Thoracic aorta (tissue), 2 donors: Measurements from ENCODE around the gene ZDHHC14. TPM values are rescaled to one million over a fixed set of nuclear protein-coding genes. Genes with fewer than 3 reads are reported as not detected.
"Not testable (repeated sequence)": the region's sequence is repeated elsewhere in the genome, so short reads cannot be mapped to it uniquely, and the experiment has no call there.

Source experiments
- ATAC-seq: fragments of 150-250 bp; one replicate; pipeline ENCODE4 v1.8.0; 2017; ENCODE audit warnings: low read depth; ENCODE audit not compliant: insufficient number of reproducible peaks, low FRiP score
- DNase-seq: peaks from one replicate; pipeline ENCODE4 v3.0.0-alpha.2; 2020; ENCODE audit warnings: low spot score
- H3K27ac ChIP-seq, 2 donors: fragments of 200-600 bp; sonication (generic); 1 replicate in 1 of 2; 2 replicates in 1 of 2; pipeline ENCODE4 v1.5.1; 2016; ENCODE audit warnings: mild to moderate bottlenecking in 2 of 2, moderate library complexity in 2 of 2
- H3K27me3 ChIP-seq: fragments of 200-600 bp; sonication (generic); replicated peaks from 2 replicates; pipeline ENCODE4 v1.6.0; 2016; ENCODE audit warnings: mild to moderate bottlenecking; ENCODE audit not compliant: insufficient read depth
- H3K36me3 ChIP-seq: fragments of 200-600 bp; sonication (generic); one replicate; pipeline ENCODE4 v1.5.1; 2016
- H3K4me1 ChIP-seq, 2 donors: fragments of 200-600 bp; sonication (generic); 1 replicate in 1 of 2; 2 replicates in 1 of 2; pipeline versions ENCODE4 v1.5.1 to v1.6.0; 2016; ENCODE audit warnings: low read depth in 2 of 2, mild to moderate bottlenecking in 1 of 2; ENCODE audit not compliant: control insufficient read depth in 1 of 2
- H3K4me3 ChIP-seq: fragments of 200-600 bp; sonication (generic); 2 replicates; pipeline ENCODE4 v1.5.1; 2016; ENCODE audit warnings: mild to moderate bottlenecking
- H3K9me3 ChIP-seq: fragments of 200-600 bp; sonication (generic); 2 replicates; pipeline ENCODE4 v1.5.1; 2016
- total RNA-seq, 2 donors: library from RNA; depleted of rRNA; stranded (reverse); fragments of >200 nt; gene quantifications; one replicate each; pipeline versions ENCODE4 v1.1.0 to v1.2.3, GENCODE V29; 2016
- TF ChIP-seq, protein P1 (sequence below): fragments of 200-600 bp; sonication (generic); IDR thresholded peaks from one replicate; pipeline ENCODE4 v1.5.1; 2019; ENCODE audit warnings: antibody characterized with exemption

Gene ZDHHC14
- total RNA-seq, 2 donors from 2014 or later = 20.0 to 31.1 TPM

DNA sequence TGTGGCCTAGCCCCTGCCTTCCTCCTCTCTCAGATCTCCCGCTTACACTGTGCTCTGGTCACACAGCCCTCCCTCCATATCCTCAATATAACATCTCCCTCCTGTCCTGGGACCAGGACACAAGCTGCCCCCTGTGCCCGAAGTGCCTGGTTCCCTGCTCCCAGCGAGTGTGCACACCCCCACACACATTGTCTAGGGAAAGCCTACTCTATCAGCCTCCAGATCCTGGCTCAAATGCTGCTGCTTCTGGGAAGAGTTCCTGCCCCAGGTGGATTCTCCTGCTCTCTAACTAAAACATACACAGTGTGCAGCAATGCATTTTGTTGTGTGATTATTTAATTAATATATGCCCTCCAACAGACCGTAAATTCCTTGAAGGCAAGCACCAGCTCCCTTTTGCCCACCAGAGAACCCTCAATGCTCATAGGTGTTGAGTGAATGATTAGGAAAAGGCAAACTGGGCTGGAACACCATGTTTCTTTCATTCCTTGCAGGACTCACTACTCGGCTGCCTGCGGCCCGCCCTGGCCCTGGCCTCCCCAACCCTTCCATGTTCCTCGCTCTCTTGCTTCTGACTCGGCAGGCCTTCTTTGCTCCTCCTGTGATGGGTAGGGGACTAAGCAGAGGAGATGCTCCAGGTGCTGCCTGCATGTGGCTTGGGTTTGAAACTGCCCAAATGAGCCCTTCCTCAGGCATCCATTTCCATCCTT, 194.6 kb downstream of the ZDHHC14 start:
- Histone ChIP-seq H3K36me3 (no peaks in the 10 kb centered on the region), H3K4me3 (no peak overlapping the region), H3K9me3 (no peaks in the 10 kb centered on the region), H3K27ac (no peak overlapping the region), H3K27me3 (no peaks in the 10 kb centered on the region), H3K4me1 (peaks cover 4 to 12% of the 10 kb centered on the region in 2 donors)
- no peak for DNase-seq
- TF ChIP-seq, protein P1, sequence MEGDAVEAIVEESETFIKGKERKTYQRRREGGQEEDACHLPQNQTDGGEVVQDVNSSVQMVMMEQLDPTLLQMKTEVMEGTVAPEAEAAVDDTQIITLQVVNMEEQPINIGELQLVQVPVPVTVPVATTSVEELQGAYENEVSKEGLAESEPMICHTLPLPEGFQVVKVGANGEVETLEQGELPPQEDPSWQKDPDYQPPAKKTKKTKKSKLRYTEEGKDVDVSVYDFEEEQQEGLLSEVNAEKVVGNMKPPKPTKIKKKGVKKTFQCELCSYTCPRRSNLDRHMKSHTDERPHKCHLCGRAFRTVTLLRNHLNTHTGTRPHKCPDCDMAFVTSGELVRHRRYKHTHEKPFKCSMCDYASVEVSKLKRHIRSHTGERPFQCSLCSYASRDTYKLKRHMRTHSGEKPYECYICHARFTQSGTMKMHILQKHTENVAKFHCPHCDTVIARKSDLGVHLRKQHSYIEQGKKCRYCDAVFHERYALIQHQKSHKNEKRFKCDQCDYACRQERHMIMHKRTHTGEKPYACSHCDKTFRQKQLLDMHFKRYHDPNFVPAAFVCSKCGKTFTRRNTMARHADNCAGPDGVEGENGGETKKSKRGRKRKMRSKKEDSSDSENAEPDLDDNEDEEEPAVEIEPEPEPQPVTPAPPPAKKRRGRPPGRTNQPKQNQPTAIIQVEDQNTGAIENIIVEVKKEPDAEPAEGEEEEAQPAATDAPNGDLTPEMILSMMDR = no peak
- ATAC-seq = no peak

DNA sequence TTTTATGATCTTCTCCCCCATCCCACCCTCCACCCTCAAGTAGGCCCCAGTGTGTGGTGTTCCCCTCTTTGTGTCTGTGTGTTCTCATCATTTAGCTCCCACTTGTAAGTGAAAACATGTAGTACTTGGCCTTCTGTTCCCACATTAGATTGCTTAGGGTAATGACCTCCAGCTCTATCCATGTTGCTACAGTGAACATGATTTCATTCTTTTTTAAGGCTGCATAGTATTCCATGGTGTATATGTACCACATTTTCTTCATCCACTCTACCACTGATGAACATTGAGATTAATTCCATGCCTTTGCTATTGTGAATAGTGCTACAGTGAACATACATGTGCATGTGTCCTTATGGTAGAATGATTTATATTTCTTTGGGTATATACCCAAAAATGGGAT, 196.0 kb downstream of the ZDHHC14 start:
- peaks cover 4 to 12% of the 10 kb centered on the region in 2 donors for H3K4me1 ChIP-seq
- not testable (repeated sequence) for H3K36me3 ChIP-seq, ATAC-seq, H3K27me3 ChIP-seq, H3K9me3 ChIP-seq, H3K27ac ChIP-seq, DNase-seq, H3K4me3 ChIP-seq

DNA sequence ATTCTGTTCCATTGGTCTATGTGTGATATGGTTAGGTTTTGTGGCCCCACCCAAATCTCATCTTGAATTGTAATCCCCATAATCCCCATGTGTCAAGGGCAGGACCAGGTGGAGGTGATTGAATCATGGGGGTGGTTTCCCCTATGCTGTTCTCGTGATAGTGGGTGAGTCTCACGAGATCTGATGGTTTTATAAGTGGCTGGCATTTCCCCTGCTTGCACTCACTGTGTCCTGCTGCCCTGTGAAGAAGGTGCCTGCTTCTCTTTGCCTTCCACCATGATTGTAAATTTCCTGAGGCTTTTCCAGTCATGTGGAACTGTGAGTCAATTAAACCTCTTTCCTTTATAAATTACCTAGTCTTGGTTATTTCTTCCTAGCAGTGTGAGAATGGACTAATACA, 197.5 kb downstream of the ZDHHC14 start:
- not testable (repeated sequence) for ATAC-seq, H3K9me3 ChIP-seq, H3K36me3 ChIP-seq, H3K27ac ChIP-seq, H3K4me3 ChIP-seq, DNase-seq, H3K27me3 ChIP-seq
- peaks cover 4 to 12% of the 10 kb centered on the region in 2 donors for H3K4me1 ChIP-seq

DNA sequence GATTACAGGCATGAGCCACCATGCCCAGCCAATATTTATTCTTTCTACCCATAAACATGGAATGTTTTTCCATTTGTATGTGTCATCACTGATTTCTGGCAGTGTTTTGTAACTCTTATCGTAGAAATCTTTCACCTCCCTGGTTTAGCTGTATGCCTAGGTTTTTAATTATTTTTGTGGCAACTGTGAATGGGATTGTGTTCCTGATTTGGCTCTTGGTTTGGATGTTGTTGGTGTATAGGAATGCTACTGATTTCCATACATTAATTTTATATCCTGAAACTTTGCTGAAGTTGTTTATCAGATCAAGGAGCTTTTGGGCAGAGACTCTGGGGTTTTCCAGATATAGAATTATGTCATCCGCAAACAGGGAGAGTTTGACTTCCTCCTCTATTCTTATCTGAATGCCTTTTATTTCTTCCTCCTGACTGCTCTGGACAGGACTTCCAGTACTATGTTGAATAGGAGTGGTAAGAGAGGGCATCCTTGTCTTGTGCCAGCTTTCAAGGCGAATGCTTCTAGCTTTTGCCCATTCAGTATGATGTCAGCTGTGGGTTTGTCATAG, 198.6 kb downstream of the ZDHHC14 start:
- no peak for ATAC-seq
- no peaks in the 10 kb centered on the region for H3K27me3 ChIP-seq
- H3K9me3 ChIP-seq = no peaks in the 10 kb centered on the region
- no peak overlapping the region for H3K4me3 ChIP-seq
- DNase-seq = no peak
- H3K4me1 ChIP-seq = peaks cover 4 to 12% of the 10 kb centered on the region in 2 donors
- H3K27ac ChIP-seq = no peak overlapping the region
- H3K36me3 ChIP-seq = no peaks in the 10 kb centered on the region
- TF ChIP-seq, protein P1 = no peak

DNA sequence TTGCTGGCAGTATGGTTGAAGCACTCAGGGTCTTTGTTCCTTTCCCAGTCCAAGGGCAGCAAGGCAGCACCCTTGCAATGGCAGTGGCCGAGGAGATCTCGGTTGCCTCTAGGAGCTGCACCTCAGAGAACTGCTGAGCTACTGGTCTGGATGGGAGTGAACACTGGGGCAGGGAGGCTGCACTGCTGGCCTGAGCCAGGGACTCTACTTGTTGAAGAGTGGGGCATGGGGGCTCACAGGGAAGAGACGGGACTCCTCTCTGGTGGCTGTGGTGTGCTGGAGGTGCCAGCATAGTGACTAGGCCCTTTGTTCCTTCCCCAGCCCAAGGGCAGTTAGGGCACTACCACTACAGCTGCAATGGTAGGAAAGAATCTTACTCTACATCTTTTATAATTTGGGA, 203.0 kb downstream of the ZDHHC14 start:
- ATAC-seq (no peak), DNase-seq (no peak)
- H3K36me3 ChIP-seq = no peaks in the 10 kb centered on the region
- H3K4me3 ChIP-seq = no peak overlapping the region
- no peaks in the 10 kb centered on the region for H3K27me3 ChIP-seq
- no peak overlapping the region for H3K27ac ChIP-seq
- TF ChIP-seq, protein P1 = no peak
- no peaks in the 10 kb centered on the region for H3K9me3 ChIP-seq
- peaks cover 4 to 12% of the 10 kb centered on the region in 2 donors for H3K4me1 ChIP-seq

DNA sequence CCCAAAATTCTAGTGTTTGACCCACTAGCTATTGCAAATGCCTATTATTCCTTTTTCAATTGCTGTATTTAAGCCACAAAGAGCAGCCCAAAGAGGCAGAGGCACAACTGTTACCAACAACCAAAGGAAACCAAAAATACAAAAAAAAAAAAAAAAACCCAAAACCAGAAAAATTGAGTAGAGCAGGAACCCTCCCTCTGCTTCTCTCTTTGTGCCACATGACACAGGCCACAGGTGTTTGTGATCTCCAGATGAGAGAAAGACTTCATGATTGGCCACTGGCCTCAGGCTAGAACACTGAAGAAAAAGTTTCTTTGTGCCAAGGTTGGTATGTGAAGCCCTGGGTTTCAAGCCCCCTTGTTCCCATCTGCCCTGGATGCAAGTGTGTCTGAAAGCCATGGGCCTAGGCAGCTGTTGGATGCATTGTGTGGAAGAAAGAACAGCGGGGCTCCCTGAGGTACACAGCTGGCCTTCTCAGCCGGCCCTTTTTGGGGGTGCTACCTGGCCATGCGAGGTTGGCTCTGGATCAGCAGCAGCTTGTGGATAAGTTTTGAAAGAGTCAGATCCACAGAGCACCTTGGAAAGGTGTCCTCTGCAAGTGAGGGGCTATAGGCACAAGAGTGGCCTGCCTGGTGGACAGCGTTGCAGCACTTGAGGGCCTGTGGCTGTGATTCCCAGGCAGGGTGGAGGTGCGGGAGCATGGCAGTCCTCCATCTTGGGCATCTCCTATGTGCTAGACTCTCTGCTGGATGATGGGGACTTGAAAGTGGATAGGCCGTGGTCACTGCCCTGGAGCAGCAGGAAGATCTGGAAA, 204.5 kb downstream of the ZDHHC14 start:
- DNase-seq (no peak), ATAC-seq (no peak)
- Histone ChIP-seq H3K4me1 (no peaks in the 10 kb centered on the region), H3K27me3 (no peaks in the 10 kb centered on the region), H3K36me3 (no peaks in the 10 kb centered on the region), H3K4me3 (no peak overlapping the region), H3K9me3 (peaks cover 5% of the 10 kb centered on the region), H3K27ac (no peak overlapping the region)
- TF ChIP-seq, protein P1 = no peak
